CD4-positive, alpha-beta T cell treated with Interleukin-4 for 4 hours (primary cell): ENCODE data around the gene EID1.
"Not testable (repeated sequence)": the region's sequence is repeated elsewhere in the genome, so short reads cannot be mapped to it uniquely, and the experiment has no call there.

Experiments used
- DNase-seq: peaks from one replicate; pipeline ENCODE4 v3.0.0-alpha.2; 2020

The EID1 gene

GRCh38 chr15:48869966-48870365 is 8.0 kb upstream of the EID1 start:
- DNase-seq = no peak

DNA sequence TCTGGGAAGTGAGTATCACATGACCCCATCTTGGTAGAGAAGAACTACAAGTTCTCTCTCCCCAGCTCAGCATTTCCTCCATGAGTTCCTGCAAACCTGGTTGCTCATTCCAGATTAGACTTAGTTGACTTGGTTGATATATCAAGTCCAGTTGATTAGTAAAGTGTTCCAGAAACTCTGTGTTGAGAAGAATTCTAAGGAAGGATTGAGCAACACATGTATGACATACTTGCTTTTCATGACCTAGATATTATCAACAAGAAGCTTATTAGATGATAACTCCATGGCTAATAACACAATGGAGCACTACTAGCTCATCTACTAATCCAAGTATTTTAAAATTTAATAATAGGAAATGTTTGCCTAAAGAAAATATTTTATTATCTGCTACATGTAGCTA is 6.4 kb upstream of the EID1 start:
- DNase-seq = no peak

DNA sequence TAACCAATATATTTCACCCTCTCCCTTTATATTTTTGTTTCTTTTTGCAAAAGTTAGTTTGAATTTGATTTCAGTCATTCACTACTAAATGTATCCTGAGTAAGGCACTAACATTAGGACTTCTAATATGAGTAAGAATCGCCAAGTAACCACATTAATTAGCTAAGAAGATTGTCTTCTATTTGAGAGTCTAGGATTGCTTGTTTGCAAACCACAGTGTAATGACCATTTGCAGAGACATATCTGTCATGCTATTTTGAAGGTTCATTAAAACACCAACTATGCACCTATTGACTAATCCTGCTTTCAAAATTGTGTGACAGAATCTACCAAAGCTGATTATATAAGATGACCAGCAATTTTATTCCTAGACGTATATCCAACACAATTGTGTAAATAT is 5.3 kb upstream of the EID1 start:
- DNase-seq = no peak

GRCh38 chr15:48875241-48875960 is 2.5 kb upstream of the EID1 start:
- no peak for DNase-seq

DNA sequence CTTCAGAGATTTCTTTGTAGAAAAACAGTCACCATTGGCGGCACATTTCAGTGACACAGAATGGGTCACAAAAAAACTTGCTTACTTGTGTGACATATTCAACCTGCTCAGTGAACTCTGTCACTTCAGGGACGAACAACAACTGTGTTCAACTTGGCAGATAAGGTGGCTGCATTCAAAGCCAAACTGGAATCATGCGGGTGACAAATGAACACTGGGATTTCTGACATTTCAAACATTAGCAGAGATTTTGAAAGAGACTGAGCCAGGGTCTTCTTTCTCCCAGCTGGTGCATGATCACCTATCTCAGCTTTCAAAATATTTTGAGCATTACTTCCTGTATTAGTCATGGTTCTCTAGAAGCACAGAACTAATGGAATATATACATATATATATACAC is 1.9 kb upstream of the EID1 start:
- DNase-seq = no peak

DNA sequence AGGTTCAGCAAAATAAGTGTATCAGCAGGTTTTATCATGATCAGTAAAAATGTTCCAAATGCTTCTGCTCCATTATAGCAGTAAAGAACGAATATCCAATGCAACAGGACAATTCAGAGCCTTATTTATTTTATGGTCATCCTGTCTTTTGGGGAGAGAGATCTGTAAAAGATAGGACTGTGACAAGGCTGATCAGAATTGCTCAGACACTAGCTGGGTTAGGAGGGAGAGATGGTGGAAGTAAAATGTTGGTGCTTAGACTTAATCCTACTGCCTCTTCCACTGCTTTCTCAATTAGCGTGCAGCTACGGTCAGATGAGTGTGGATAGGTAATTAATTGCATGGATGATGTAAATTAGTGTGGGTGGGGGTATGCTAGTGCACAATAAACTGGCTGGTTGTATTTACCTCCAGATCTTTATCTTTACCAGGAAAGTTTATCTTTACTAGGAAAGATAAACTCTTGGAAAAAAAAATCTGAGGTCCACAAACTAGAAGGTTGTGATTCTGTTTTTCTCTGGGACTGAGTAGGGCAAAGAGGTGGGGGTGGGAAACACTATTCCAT is 2.2 kb downstream of the EID1 start:
- no peak for DNase-seq

DNA sequence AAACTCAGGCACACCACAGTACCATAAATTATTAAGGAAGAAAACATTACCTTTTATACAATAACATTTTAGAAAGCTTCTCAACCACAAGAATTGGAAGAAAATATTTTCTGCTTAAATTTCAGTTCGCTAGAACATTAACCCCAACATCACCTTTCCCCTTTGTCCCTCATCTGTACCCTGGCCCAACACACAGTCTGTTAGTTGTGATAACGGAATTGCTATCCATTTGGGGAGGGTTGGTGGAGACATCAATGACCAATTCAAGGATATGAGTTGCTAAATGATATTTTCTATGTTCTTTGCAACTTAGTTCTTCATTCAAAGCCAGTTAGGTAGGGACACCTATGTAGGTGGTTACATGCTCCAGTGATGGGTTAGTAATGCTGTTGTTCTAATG is 5.8 kb downstream of the EID1 start:
- DNase-seq = no peak

DNA sequence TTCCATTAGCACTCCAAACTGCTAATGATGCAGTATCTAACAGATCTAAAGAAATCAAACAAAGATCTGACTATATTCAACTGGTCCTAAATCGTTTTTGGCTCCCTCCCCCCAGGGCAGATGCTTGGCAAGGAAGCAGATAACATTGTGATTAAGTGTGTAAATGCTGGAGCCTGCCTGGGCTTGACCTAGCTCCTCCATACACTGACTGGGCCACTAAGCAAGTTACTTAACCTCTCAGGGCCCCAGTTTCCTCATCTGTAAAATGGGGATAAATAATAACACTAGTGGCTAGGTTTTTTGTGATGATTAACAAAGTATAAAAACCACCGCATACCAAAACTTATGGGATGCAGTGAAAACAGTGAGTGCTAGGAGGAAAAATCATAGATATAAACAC is 9.2 kb downstream of the EID1 start:
- DNase-seq = no peak

- DNase-seq = no peak
Observed at GRCh38 chr15:48888191-48888590, 10.3 kb downstream of the EID1 start.

DNA sequence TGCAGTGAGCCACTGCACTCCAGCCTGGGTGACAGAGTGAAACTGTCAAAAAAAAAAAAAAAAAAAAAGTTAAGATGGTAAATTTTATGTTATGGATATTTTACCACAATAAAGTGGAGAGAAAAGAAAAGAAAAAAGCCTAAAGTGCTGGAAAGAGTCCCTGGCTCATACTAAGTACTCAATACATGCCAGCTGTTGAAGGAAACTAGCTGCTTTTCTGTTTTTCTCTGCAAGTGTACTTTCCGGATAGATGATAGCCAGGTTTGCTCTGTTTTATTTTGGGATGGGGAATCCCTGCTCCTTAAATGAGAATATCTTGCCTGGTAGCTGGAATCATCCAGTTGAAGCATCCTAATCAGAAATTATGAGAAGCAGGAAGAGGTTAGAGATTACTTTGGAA is 10.9 kb downstream of the EID1 start:
- DNase-seq = no peak

DNA sequence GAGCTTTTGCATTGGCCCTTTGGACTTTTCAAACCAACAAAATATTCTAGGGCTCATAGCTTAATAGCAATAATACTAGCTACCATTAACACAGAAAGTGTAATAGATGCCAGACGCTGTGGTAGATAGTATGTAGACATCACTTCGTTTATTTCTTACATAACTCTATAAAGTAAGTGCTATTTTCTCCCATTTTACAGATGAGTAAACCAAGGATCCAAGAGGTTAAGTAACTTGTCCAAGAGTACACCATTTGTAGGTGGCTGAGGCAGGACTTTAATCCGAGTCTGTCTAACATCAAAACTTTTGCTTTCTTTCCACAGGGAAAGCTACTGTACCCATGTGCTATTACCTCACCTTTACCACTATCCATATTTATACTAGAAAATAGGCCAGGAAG is 12.0 kb downstream of the EID1 start:
- no peak for DNase-seq

- DNase-seq = no peak
Observed at GRCh38 chr15:48890375-48890972, 12.5 kb downstream of the EID1 start.

DNA sequence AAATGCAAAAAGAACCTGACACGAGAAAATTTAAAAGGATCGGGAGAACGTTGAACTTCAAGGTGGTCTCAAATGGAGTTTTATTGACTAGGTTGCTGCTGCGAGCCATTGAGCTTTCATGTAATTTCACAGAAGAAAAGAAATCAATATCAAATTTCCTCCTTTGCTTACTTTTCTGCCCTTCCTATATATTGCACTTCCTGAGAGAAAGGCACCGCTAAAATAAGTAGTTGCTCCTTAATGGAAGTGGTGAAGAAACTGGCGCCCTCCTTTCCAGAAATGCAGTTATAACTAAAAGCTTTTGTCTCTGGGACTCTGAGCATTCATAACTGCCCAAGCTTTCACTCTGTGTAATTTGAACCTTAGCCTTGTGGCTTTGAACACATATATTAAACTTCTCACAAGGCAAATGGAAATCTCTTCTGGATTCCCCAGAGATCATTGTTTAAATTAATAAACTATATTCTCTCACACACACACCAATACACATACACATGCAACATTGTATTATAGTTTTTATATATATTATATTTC is 13.4 kb downstream of the EID1 start:
- no peak for DNase-seq

- no peak for DNase-seq
Observed at GRCh38 chr15:48893311-48893710, 15.4 kb downstream of the EID1 start.

DNA sequence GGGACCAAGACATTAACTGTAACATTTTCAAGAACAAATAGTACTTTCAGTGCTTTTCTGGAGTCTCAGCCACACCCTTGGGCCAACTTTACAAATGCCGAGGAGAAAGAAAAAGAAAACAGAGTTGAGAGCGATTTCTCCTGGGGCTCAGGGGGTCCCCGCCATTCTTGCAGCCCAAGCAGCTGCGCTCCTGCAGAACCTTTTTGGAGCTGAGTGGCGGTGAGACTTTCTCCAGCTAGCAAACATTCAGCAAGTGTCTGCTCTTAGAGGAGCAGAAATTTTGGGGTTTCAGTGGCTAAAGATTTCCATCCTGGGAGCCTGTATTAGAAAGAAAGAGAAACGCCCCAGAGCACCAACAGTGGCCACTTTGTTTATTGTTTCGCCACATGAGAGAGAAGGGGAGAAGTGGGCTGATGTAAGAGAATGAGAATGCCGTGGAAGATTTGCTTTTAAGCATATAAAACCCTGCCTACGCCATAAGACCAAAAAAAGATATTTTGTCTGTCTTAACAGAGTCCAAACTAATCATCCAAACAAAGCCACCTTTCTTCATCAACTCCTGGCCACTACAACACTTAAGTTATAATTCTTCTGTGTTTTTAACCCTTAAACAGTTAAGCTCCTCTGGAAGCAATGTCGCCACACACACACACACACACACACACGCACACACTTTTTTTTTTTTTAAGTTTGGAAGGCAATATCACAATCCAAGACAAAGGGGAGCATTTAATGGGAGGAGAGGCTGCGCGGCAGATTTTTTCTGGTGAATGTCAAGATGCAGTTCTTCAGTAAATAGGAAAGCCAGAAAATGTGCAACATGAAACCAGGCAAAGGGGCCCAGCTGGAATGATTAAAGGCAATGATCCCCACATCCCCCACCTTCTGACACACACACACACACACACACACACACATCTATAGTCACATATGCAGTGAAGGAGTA is 19.2 kb downstream of the EID1 start:
- DNase-seq = no peak

- DNase-seq = no peak
Observed at GRCh38 chr15:48898032-48898431, 20.1 kb downstream of the EID1 start.

DNA sequence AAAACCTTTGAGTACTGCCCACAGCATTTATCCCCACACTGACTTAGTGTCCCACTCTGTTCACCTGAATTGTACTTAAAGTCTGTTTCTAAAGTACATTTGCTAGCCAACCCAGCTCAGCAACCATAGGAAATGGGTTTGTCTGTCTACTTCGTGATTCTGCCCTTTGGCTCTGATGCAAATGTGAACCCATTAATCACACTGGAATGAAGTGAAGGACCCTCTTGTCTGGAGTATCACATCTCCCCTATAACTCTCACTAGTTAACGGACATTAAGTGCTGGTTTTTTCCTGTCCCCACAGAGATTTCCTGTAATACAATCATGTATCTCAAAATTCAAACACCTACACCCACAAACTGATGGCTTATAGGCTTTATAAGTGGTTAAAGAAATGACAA is 20.5 kb downstream of the EID1 start:
- no peak for DNase-seq

- DNase-seq = no peak
Observed at GRCh38 chr15:48899793-48900192, 21.9 kb downstream of the EID1 start.

GRCh38 chr15:48904758-48905157 is 26.8 kb downstream of the EID1 start:
- no peak for DNase-seq

- no peak for DNase-seq
Observed at GRCh38 chr15:48905216-48905615, 27.3 kb downstream of the EID1 start.

GRCh38 chr15:48905847-48906246 is 27.9 kb downstream of the EID1 start:
- no peak for DNase-seq

DNA sequence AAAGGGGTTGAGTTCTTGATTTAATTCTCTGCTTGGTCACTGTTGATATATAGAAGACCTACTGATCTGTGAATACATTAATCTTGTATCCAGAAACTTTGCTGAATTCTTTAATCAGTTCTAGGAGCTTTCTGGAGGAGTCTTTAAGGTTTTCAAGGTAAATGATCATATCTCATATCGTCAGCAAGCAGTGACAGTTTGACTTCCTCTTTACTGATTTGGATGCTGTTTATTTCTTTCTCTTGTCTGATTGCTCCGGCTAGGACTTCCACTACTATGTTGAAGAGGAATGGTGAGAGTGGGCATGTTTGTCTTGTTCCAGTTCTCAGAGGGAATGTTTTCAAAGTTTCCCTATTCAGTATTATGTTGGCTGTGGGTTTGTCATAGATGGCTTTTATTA is 31.4 kb downstream of the EID1 start:
- not testable (repeated sequence) for DNase-seq

GRCh38 chr15:48910554-48910953 is 32.6 kb downstream of the EID1 start:
- DNase-seq = not testable (repeated sequence)
